ENCODE results near the gene AOC2.
A peak's percentile ranks its signal among the peaks of the same experiment; 100 is the strongest.

AOC2 gene, protein sequence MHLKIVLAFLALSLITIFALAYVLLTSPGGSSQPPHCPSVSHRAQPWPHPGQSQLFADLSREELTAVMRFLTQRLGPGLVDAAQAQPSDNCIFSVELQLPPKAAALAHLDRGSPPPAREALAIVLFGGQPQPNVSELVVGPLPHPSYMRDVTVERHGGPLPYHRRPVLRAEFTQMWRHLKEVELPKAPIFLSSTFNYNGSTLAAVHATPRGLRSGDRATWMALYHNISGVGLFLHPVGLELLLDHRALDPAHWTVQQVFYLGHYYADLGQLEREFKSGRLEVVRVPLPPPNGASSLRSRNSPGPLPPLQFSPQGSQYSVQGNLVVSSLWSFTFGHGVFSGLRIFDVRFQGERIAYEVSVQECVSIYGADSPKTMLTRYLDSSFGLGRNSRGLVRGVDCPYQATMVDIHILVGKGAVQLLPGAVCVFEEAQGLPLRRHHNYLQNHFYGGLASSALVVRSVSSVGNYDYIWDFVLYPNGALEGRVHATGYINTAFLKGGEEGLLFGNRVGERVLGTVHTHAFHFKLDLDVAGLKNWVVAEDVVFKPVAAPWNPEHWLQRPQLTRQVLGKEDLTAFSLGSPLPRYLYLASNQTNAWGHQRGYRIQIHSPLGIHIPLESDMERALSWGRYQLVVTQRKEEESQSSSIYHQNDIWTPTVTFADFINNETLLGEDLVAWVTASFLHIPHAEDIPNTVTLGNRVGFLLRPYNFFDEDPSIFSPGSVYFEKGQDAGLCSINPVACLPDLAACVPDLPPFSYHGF

GRCh38 chr17:42844271-42844670 is at the start of gene AOC2:
AOC2 (plus strand) TSS chr17:42844580; CDS start chr17:42844627, 47 bp downstream.
- no peak for DNase-seq

DNA sequence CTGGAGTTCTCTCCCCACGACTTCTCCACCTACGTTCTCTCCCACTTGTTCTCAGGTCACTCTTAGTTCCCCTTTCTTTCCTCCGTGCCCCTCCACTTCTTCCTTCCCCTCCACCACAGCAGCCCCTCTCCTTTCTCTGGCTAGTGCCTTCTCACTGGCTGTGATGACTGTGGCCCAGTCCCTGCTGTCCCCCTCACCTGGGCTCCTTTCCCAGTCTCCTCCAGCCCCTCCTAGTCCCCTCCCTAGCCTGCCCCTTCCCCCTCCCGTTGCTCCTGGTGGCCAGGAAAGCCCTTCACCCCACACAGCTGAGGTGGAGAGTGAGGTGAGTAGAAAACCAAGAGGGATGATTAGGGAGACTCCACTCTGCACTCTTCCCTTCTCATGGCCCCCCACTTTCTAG is 49.3 kb upstream of the AOC2 start:
- DNase-seq, result no peak

DNA sequence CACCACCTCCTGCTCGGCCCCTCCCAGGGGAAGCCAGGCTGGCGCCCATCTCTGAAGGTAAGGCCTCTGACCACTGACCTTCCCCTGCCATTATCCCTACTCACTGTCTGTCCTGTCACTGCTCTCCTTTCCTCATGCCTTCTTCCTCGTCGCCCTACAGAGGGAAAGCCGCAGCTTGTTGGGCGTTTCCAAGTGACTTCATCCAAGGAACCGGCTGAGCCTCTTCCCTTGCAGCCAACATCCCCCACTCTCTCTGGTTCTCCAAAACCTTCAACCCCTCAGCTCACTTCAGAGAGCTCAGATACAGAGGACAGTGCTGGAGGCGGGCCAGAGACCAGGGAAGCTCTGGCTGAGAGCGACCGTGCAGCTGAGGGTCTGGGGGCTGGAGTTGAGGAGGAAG is 48.9 kb upstream of the AOC2 start:
- DNase-seq, result no peak

DNA sequence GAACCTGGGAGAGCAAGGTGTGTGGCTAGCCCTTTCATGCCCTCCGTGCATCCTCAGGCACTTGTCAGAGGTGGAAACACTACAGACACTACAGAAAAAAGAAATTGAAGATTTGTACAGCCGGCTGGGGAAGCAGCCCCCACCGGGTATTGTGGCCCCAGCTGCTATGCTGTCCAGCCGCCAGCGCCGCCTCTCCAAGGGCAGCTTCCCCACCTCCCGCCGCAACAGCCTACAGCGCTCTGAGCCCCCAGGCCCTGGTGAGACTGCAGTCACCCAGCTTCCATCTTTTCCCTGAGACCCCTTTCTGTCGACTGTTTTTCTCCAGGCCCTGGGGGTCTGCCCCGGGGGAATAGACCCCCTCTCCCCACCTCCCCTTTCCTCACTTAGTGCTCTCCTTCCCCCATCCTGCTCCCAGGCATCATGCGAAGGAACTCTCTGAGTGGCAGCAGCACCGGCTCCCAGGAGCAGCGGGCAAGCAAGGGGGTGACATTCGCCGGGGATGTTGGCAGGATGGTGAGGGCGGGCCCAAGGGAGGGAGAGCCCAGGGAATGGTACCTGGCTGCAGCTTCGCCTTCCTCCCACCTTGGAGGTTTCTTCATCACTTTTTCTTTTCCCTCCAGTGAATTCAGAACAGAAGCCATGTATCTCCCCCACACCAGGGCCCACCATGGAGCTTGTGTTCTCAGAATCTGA is 48.2 kb upstream of the AOC2 start:
- no peak for DNase-seq

- DNase-seq, result peak; percentile 26
These were observed 47.0 kb upstream of the AOC2 start for GRCh38 chr17:42797067-42798007.

DNA sequence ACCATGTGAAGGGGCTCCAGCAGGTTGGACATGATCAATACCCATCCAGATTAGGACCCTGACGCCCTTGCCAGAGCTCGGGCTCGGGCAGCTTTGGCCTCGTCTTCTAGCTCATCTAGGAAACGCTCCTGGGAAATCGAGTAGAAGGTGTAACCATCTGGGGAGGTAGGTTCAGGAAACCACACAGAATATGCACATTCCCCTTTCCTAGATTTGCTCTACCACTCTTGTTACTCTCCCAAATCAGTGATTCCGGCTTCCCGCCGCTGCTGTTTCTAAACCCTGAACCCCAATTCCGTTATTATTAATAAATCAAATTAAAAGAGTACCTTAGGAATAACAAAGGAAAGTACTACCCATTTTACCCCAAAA is 46.4 kb upstream of the AOC2 start:
- no peak for DNase-seq

DNA sequence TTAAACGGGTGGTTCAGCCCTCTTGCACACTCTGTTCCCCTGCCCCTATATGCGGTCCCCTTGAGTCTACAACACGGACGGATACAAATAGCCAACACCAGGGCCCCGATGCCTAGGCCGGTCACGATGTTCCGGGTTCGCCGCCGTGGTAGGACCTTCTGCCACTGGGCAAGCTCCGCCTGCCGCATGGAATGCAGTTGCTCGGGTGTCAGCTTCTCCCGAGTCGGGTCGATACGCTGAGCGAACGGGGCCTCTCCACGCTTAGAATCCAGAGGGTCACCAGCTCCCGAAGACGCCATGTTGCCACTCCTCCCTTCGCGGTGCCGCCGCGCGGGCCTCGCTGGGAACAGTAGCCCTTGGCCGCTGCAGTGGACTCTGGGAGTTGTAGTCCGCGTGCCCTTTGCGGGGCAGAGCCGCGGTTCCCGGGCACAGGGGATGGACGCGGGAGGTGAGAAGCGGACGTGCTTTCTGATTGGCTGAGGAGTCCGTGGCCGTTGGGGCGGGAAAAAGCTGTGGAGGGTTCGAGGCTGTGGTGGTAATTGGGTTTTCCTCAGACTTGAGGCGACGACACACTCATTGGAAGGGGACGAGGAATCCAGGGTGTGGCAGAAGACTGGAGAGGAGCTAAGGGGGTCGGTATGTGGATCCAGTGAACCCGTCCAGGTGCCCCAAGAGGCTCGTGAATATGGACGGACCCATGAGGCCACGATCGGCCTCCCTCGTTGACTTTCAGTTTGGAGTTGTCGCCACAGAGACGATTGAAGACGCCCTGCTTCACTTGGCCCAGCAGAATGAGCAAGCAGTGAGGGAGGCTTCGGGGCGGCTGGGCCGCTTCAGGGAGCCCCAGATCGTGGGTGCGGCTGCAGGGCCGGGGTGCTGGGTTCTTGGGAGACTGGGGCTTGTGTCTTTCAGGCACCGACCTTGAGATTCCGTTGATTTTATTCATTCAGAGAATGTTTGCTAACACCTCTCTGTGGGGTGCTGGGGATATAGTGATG is 45.7 kb upstream of the AOC2 start, which contains the start of the genes CNTD1 and COA3:
TSS of gene CNTD1 (plus strand) at position 479 of the 998 bp plus-strand sequence. CDS start at position 686, 207 bp downstream.
TSS of gene COA3 (minus strand) at position 322 of the 998 bp plus-strand sequence. CDS start at position 299, 23 bp downstream.
- DNase-seq, result peak; percentile 83

DNA sequence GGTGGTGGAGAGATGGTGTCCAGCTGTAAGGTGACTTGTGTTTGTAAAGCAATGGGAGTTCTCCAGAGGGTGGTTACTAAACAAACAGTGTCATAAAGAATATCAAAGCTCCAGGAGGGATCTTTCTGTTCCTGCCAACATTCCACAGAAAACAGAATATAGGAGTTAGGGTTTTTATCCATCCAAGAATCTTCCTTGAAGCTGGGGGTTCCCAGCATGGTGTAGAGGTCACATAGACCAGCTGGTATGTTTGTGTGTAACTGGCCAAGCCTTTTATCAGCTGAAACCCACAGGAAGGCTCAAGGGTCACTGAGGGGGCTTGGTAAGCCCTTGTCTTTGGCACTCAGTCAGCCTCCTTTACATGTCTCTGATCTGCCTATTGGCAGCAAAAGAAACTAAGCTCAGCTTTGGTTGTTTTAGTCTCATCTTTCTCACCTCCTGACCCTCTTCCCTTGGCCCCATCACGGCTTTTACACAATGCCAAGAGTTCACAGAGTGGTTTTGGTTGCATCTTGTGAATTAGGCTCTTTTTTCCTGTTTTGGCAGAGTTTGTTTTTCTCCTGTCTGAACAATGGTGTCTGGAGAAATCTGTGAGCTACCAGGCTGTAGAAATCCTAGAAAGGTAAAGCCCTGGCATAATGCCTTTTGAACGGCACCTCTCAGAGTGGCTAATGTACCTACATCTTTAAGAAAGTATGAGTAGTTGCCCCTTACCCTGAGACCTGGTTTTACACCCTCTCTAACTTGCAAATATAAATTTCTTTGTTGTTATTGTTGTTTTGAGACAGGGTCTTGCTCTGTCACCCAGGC is 41.1 kb upstream of the AOC2 start:
- no peak for DNase-seq

DNA sequence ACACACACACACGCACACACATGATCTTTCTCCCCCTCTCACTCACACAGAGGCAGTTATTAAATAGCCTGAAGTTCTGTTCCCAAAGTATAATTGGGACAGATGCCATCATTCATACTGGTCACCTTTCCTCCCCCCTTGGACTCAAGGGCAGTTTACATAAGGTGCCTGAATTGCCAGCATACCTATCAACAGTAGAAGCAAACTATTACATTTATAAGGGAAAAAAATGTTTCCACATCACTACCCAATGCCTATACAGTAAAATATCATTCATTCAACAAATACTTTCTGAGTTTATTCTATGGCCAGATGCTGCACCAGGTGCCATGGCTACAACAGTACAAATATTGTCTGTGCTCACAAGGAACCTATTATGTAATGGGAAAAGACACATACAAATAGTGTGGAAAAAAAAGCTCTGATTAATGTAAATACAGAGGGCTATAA is 39.4 kb upstream of the AOC2 start:
- DNase-seq, result no peak

GRCh38 chr17:42806249-42806648 is 38.1 kb upstream of the AOC2 start:
- DNase-seq, result no peak

DNA sequence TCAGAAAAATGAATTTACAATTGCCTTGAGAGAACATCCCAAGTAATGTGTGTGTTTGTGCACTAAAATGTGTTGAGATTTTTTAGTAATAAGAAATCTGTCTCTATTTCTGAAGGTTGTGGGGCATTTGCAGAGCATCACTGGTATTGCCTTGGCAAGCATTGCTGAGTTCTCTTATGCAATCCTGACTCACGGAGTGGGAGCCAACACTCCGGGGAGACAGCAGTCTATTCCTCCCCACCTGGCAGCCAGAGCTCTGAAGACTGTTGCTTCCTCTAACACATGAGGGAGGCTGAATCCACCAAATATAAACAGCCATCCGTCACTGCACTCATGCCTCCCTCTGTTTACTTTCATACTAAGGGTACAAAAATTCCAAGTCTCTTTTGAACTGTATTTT is 35.1 kb upstream of the AOC2 start:
- DNase-seq, result no peak

- no peak for DNase-seq
These were observed 29.6 kb upstream of the AOC2 start for GRCh38 chr17:42814633-42815399.

- DNase-seq, result no peak
These were observed 26.5 kb upstream of the AOC2 start for GRCh38 chr17:42817866-42818265.

DNA sequence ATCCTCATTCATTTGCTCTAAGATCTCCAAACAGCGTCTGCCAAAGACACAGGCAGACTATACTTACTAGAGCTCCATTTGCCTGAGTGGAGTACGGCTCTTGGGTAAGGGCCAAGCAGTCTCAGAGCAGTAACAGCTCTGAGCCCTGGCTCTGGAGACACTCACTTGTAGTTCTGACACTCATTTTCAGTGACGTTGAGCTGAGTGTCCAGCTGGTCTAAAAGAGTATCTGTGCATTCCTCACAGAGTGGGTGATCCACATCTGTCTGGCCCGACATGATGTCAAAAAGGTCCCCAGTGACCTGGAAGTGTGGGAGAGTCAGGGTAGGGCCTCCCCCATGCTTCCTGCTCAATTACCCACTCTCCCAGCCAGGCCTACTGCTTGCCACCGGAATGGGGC is 26.0 kb upstream of the AOC2 start:
- no peak for DNase-seq

- DNase-seq, result peak; percentile 39
These were observed 24.3 kb upstream of the AOC2 start for GRCh38 chr17:42819939-42820535.

DNA sequence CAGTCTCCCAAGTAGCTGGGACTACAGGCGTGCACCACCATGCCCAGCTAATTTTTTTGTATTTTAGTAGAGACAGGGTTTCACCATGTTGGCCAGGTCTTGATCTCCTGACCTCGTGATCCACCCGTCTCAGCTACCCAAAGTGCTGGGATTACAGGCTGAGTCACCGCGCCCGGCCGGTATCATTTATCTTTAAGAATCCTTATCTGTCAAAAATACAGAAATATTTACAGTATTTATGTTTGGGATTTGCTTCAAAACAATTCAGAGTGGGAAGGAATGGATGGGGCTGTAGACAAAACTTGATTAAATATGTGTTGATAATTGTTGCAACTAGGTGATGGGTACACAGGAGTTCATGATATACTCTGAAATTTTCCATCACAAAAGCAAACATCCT is 23.2 kb upstream of the AOC2 start:
- DNase-seq, result no peak

- no peak for DNase-seq
These were observed 16.9 kb upstream of the AOC2 start for GRCh38 chr17:42827472-42827871.

- DNase-seq, result no peak
These were observed 13.4 kb upstream of the AOC2 start for GRCh38 chr17:42830971-42831370.

All from NCI-H2171 treated with DMSO at 0.1 percent for 48 hours (cell line).